CD4-positive, alpha-beta T cell treated with Interleukin-6 at 100 ng/mL for 8 hours (primary cell): ENCODE results near the gene SASH3.

ENCODE experiments used
- DNase-seq: peaks from one replicate; pipeline ENCODE4 v3.0.0-alpha.2; 2020; ENCODE audit warnings: mixed read lengths, low spot score

SASH3 gene

DNA sequence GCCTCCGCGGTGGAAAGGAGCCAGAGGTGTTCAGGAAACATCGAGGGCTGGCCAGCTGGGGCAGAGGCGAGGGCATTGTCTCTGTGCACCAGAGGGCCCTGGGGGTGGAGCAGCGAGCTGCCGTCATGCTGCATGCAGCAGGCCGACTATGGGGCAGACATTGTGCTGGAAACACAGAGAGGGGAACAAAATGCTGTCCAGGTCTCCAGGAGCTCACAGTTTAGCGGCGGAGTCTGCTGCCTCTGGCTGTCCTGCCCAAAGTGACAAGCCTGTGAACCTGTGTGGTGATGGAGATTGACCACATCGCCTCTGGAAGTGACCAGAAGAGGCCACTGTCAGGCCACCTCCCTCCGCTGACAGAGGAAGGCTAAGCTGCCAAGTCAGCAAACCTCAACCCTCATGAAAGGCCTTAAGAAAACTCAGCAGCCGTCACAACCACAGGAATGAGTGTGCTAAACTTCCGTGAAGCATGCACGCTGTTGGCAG is 20.1 kb upstream of the SASH3 start:
- peak; percentile 72 for DNase-seq

GRCh38 chrX:129760155-129760554 is 19.6 kb upstream of the SASH3 start:
- DNase-seq, result no peak

GRCh38 chrX:129760981-129761380 is 18.8 kb upstream of the SASH3 start:
- no peak for DNase-seq

DNA sequence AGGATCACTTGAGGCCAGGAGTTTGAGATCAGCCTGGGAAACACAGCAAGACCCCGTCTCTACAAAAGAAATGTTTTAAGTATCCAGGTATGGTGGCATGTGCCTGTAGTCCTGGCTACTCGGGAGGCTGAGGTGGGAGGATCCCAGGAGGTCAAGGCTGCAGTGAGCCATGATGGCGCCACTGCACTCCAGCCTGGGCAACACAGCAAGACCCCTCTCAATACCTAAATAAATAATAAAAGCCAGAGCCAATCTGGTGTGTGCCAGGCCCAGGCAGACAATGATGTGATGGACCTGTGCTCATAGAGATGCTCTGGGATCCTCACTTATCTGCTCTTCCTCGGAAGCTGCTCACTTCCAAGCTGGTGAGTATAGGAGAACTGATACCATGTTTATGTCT is 18.2 kb upstream of the SASH3 start:
- no peak for DNase-seq

DNA sequence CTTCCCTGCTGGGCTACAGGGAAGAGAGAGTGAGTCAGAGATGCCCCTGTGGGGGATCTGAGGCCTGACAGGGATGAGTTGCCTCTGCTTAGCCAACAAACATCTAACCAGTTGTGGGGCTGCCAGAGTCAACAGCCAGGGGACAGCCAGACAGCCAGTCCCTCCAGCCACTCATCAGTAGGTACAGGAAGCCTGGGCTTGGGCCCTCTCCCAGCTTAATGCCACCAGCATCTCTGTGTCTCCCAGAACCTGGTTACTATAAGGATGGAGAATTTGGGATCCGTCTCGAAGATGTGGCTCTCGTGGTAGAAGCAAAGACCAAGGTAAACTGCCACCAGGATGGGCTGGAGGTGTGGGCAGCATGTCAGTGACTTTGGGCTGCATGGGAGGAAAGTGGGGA is 17.3 kb upstream of the SASH3 start:
- DNase-seq, result no peak

DNA sequence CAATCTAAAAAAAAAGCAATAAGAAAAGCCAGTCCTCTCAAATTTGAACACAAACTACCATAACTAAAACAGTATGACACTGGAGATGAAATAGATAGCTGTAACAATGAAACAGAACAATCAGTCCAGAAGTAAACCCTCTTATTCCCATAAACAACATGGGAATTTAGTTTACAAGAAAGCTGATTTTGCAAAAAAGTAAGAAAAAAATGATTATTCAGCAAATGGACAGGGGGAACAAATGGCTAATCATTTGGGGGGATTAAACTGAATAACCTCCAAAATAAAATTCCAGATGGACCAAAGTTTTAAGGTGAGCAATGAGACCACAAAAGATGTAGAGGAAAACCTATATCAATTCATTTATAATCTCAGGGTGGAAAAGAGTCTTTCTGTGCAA is 16.1 kb upstream of the SASH3 start:
- DNase-seq, result no peak

DNA sequence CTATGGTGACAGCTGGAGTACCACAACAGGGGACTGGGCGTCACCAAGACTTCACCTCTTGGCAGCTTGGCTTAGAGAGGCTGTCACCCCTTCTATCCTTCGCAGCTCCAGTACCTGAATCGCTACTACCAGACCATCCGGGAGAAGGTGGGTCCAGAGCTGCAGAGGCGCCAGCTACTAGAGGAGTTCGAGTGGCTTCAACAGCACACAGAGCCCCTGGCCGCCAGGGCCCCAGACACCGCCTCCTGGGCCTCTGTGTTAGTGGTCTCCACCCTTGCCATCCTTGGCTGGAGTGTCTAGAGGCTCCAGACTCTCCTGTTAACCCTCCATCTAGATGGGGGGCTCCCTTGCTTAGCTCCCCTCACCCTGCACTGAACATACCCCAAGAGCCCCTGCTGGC is 11.6 kb upstream of the SASH3 start:
- DNase-seq, result no peak

DNA sequence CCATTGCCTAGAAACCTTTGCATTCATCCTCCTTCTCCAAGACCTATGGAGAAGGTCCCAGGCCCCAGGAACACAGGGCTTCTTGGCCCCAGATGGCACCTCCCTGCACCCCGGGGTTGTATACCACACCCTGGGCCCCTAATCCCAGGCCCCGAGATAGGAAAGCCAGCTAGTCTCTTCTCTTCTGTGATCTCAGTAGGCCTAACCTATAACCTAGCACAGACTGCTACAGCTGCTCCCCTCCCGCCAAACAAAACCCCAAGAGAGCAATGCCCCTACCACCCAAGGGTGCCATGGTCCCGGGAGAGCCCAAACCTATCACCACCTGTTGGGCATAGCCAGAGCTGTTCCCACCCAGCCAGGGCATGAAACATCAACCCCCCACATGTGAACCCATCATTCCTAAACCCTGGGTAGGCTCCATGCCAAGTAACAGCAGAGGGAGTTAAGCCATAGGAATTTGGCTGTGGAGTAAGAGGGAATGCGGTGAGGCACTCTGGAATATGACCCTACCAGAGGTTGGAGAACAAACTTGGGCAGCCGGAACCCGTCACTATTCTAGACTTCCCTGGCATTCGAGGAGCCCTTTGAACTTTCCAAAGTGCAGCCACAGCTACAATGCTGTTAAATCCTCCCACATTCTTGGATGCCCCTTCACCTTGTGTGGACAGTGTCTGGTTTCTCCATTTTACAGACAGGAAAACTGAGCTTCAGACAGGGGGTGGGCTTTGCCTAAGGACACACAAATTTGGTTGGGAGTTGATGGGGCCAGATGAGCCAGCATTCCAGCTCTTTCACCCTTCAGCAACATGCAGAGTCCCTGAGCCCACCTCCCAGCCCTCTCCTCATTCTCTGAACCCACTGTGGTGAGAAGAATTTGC is 10.9 kb upstream of the SASH3 start:
- no peak for DNase-seq

DNA sequence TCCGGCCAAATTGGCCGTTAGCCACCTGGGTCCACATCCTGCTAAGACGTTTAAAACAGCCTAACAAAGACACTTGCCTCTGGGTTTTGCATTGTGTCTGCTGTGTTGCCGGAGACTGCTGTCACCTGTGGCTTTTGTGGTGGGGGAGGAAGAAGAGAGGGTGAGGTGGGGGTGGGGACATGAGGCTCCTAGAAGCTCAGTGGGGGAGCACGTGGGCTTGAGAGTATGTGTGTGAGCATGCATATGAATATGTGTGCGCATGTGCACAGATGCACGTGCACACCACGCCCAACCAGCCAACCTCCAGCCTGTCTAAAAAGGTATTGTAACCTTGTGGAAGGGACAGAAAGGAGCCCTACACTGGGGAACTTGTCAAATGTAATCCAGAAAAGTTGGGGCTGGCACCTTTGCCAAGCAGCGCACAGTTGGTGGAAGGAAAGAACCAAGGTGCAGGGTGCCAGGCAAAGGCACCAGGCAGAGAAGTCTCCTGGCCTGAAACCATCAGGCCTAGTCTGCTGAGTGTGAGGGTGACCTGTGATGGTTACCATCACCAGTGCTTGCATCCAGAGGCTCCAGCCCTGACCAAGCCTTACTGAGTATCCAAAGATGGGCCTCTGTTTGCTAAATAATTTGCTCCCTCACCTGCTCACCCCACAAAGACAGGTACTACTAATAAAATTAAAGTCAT is 10.1 kb upstream of the SASH3 start:
- peak; percentile 92 for DNase-seq

- peak; percentile 52 for DNase-seq
Measured at GRCh38 chrX:129771266-129771995, 8.3 kb upstream of the SASH3 start.

- DNase-seq, result peak; percentile 42
Measured at GRCh38 chrX:129772796-129773431, 6.8 kb upstream of the SASH3 start.

- DNase-seq, result no peak
Measured at GRCh38 chrX:129773649-129774458, 5.9 kb upstream of the SASH3 start.

GRCh38 chrX:129777218-129778030 is 2.3 kb upstream of the SASH3 start:
- DNase-seq, result peak; percentile 78

- no peak for DNase-seq
Measured at GRCh38 chrX:129779086-129779672, 570 bp upstream of the SASH3 start.

DNA sequence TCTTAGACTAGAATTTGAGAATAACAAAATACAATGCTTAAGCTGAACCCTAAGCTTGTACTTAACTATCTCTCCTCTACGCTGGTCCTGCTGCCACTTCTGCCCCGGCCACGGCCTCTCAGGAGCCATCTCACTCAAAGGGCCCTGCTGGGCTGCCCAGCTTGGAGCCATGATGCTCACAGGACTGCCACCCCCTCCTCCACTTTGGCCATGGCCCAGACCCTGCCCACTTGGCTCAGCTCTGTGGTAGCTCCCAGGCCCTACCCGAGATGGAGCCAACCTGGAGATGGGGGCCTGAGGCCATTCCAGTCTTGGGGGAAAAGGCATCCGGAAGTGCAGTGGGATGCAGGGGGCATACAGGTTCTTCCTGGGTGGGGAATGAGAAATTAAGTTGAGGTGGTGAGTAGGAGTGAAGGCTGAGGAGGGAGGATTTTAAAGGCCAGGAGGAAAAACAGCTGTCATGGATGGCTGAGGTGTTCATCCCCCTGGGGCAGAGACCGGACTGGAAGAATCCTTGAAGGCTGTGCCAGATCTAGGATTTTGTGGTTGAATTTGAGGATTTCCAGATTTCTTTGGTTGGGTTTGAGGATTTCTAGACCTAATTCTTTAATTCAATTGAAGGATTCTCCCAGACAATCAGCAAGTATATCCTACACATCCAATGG is 824 bp downstream of the SASH3 start:
- no peak for DNase-seq

DNA sequence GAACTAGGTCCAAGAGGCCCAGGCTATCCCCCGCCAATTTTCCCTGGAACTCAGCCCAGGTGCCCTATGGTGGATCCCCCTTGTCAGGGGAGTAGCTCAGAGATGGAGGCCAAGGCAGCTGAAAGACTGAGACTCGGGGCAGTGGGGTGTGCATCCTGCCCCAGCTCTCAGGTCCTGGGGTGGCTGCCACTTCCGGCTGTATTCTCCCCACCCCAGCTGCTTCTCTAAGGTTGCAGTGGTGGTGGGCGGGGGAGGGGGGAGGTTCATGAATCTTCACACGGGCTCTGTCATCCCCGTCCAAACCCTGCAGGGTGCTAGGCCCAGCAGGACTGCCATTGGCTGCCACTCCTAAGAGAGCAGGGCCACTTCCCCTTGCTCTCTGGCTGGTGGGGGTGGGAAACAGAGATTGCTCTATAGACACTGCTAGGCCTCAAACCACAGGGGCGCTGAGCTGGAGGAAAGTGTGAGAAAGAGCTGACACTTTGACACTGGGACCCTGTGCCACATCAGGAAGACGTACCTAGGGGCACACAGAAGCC is 1.5 kb downstream of the SASH3 start:
- DNase-seq, result peak; percentile 90

- DNase-seq, result no peak
Measured at GRCh38 chrX:129781680-129782495, 2.1 kb downstream of the SASH3 start.

- DNase-seq, result no peak
Measured at GRCh38 chrX:129782706-129783105, 3.0 kb downstream of the SASH3 start.
